Mucosa of rectum (tissue), 2 donors: ENCODE results near the gene CDK5RAP1.
"Not testable (repeated sequence)": the region's sequence is repeated elsewhere in the genome, so short reads cannot be mapped to it uniquely, and the experiment has no call there.

ENCODE experiments used
- H3K27ac ChIP-seq, 2 donors: one replicate each; pipeline ENCODE4 v1.7.0; 2013; ENCODE audit warnings: inconsistent platforms in 2 of 2, low read depth in 2 of 2, low read length in 2 of 2
- H3K27me3 ChIP-seq, 2 donors: one replicate each; pipeline ENCODE4 v1.7.0; 2013; ENCODE audit warnings: low read length in 2 of 2; ENCODE audit not compliant: control insufficient read depth in 2 of 2, insufficient read depth in 2 of 2
- H3K36me3 ChIP-seq, 2 donors: one replicate each; pipeline ENCODE4 v1.7.0; 2013; ENCODE audit warnings: low read length in 2 of 2; ENCODE audit not compliant: control insufficient read depth in 2 of 2, insufficient read depth in 2 of 2
- H3K4me1 ChIP-seq, 2 donors: one replicate each; pipeline ENCODE4 v1.7.0; 2013; ENCODE audit warnings: low read length in 2 of 2, mild to moderate bottlenecking in 1 of 2; ENCODE audit not compliant: control insufficient read depth in 2 of 2, insufficient read depth in 2 of 2
- H3K4me3 ChIP-seq, 2 donors: one replicate each; pipeline ENCODE4 v1.7.0; 2013; ENCODE audit warnings: low read length in 2 of 2
- H3K9ac ChIP-seq, 2 donors: one replicate each; pipeline ENCODE4 v1.7.0; 2013; ENCODE audit warnings: low read length in 2 of 2, low read depth in 1 of 2, mild to moderate bottlenecking in 1 of 2
- H3K9me3 ChIP-seq, 2 donors: one replicate each; pipeline ENCODE4 v1.7.0; 2013; ENCODE audit warnings: low read length in 2 of 2; ENCODE audit not compliant: control insufficient read depth in 2 of 2
- donor health status: healthy.
- donor health status: Normal muscosa, but diverticular disease.

CDK5RAP1 gene

DNA sequence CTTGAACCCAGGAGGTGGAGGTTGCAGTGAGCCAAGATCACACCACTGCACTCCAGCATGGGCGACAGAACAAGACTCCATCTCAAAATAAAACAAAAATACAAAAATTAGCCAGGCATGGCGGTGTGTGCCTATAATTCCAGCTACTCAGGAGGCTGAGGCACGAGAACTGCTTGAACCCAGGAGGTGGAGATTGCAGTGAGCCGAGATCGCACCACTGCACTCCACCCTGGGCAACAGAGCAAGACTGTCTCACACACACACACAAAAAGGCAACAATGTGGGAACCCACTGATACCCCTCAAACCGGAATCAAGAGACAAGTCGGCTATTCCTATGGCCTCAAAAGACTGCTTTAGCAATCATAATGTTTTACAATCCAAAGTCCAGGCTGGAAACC is 39.2 kb upstream of the CDK5RAP1 start:
- not testable (repeated sequence) for H3K36me3 ChIP-seq, H3K9ac ChIP-seq, H3K27me3 ChIP-seq, H3K27ac ChIP-seq, H3K9me3 ChIP-seq, H3K4me1 ChIP-seq, H3K4me3 ChIP-seq

DNA sequence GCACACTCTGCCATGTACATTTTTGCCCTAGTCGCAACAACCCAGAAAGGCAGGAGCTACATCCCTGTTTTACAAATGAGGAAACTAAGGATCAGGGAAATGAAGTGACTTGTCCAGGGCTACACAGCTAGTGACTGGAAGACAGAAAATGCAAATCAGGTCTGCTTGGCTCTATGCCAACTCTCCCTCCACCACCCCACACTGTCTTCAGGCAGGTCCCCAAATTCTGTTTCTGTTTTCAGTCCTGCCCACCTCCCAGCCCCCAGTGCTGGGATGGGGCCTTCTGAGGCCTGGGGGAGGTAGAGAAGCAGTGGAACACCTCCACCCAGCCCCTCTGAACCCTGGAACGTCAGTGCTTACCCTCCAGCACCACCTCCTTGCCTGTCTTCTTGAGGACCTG is 37.2 kb upstream of the CDK5RAP1 start:
- H3K9ac ChIP-seq: no peak overlapping the region
- H3K27me3 ChIP-seq: no peaks in the 10 kb centered on the region
- no peak overlapping the region for H3K27ac ChIP-seq
- peaks cover 8% of the 10 kb centered on the region in 2 donors for H3K4me1 ChIP-seq
- H3K9me3 ChIP-seq: no peaks in the 10 kb centered on the region
- H3K36me3 ChIP-seq: no peaks in the 10 kb centered on the region
- H3K4me3 ChIP-seq: no peak overlapping the region

DNA sequence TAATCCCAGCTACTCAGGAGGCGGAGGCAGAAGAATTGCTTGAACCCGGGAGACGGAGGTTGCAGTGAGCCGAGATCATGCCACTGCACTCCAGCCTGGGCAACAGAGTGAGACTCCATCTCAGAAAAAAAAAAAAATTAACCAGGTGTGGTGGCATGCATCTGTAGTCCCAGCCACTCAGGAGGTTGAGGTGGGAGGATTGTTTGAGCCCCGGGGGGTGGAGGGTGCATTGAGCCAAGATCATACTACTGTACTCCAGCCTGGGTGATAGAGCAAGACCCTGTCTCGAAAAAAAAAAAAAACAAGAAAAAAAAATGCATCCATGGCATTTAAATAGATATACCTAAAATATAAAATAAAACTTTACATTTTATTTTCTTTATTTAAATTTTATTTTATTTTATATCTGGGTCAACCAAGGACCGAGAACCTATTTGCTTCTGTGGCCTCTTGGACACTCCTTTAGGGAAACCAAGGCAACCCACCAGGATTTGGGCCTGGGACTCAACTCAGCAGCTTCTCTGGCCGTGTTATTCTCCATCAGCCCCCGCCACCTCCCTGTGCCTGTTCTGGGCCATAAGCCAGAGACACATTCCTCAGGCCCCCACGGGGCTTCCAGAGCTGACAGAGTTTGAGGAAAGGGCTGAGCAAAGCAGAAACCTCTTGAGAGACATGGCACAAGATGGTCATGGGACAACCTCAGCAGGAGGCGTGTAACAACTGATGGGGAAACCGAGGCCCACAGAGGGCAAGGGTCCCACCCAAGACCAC is 36.0 kb upstream of the CDK5RAP1 start:
- Histone ChIP-seq H3K9ac (no peak overlapping the region), H3K4me3 (no peak overlapping the region), H3K4me1 (peaks cover under 1 to 2% of the 10 kb centered on the region in 2 donors), H3K27ac (no peak overlapping the region), H3K9me3 (no peaks in the 10 kb centered on the region), H3K36me3 (no peaks in the 10 kb centered on the region), H3K27me3 (no peaks in the 10 kb centered on the region)

DNA sequence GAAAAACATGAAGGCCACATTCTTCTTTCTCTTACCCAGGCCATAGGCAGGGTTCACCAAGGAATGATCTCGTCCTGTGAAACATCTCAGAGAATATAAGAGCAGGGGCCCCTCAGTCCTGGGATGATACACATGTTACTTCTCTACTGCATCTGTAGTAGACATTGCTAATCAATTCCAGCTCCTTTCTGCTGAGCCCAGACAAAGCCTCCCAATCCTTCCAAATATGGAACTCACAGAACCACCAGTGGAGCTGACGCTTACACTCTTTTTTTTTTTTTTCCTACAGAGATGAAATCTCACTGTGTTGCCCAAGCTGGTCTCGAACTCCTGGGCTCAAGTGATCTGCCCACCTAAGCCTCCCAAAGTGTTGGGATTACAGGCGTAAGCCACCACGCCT is 33.1 kb upstream of the CDK5RAP1 start:
- Histone ChIP-seq H3K4me1 (no peaks in the 10 kb centered on the region), H3K27ac (no peak overlapping the region), H3K27me3 (no peaks in the 10 kb centered on the region), H3K9me3 (no peaks in the 10 kb centered on the region), H3K4me3 (no peak overlapping the region), H3K36me3 (no peaks in the 10 kb centered on the region), H3K9ac (no peak overlapping the region)

DNA sequence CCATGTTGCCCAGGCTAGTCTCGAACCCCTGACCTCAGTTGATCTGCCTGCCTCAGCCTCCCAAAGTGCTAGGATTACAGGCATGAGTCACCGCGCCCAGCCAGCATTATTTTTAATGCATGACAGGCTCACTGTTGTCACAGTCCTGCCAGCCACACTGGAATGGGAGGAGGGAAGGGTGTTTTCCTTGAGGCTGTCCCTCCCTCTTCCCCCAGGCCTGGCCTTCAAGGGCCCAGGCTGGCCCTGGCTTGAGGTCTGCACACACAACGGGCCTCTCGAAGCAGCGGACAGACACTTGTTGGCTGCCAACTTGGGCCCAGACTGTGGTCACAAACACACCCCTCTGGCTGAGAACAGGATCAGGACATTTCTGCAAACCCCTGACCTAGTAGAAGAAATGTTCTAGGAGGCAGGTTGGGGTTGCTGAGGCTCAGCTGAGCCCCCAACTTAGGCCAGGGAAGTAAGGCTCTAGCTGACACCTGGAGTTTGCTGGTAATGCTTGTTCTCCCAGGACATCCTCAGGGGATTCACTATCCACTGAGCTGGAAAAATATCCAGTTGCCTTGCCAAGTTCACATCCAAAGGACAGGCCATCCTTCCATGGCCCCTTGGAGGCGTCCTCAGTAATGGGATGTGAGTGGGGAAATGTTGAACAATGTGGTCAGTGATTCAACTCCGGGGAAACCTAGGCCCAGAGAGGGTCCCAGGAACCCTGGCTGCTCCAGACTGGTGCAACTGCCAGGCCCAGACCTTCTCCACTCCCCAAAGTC is 32.3 kb upstream of the CDK5RAP1 start:
- no peaks in the 10 kb centered on the region for H3K9me3 ChIP-seq
- H3K36me3 ChIP-seq: no peaks in the 10 kb centered on the region
- no peaks in the 10 kb centered on the region for H3K4me1 ChIP-seq
- no peak overlapping the region for H3K9ac ChIP-seq
- no peaks in the 10 kb centered on the region for H3K27me3 ChIP-seq
- H3K27ac ChIP-seq: no peak overlapping the region
- no peak overlapping the region for H3K4me3 ChIP-seq

DNA sequence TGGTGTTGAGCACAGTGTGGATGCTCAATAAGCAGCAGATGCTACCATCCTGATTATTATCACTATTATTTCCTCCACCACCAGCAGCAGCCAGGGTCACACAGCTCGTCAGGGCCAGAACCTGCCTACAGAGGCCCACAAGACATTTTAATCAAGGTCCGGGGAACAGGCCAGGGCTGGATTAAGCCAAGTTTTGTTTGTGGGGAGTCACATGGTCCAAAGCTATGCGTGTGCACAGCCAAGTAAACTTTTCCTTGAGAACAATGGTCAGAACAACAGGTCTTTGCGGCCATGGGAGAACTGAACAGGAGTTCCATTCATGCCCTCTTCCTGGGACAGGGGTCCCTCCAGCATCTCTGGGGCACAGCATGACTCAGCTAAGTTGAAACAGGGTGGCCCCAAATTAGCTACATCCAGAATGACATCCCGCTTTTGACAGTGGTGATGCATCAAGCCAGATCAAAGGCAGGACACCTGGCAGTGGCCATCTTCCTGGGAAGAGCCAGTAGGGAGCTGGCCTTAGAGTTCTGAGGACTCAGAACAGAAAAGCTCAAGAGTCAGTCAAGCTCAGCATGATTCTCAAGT is 30.6 kb upstream of the CDK5RAP1 start:
- Histone ChIP-seq H3K9me3 (no peaks in the 10 kb centered on the region), H3K4me3 (no peak overlapping the region)

DNA sequence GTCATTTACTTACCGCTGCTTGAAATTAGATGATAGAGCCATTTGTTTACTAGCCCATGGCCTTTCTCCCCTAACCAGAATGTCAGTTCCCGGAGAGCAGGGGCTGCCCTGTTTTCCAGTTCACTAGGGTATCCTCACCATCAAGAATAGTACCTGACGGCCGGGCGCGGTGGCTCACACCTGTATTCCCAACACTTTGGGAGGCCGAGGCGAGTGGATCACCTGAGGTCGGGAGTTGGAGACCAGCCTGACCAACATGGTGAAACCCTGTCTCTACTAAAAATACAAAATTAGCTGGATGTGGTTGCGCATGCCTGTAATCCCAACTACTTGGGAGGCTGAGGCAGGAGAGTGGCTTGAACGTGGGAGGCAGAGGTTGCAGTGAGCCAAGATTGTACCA is 22.6 kb upstream of the CDK5RAP1 start:
- H3K27ac ChIP-seq: peak overlapping the region in 1 of 2 donors; percentile 58
- not testable (repeated sequence) for H3K4me1 ChIP-seq, H3K4me3 ChIP-seq, H3K27me3 ChIP-seq, H3K9ac ChIP-seq, H3K9me3 ChIP-seq, H3K36me3 ChIP-seq

More for the DNA sequence above, 30.6 kb upstream of the CDK5RAP1 start:
- no peaks in the 10 kb centered on the region for H3K4me1 ChIP-seq
- no peak overlapping the region for H3K9ac ChIP-seq
- H3K27ac ChIP-seq: no peak overlapping the region
- no peaks in the 10 kb centered on the region for H3K36me3 ChIP-seq
- no peaks in the 10 kb centered on the region for H3K27me3 ChIP-seq

DNA sequence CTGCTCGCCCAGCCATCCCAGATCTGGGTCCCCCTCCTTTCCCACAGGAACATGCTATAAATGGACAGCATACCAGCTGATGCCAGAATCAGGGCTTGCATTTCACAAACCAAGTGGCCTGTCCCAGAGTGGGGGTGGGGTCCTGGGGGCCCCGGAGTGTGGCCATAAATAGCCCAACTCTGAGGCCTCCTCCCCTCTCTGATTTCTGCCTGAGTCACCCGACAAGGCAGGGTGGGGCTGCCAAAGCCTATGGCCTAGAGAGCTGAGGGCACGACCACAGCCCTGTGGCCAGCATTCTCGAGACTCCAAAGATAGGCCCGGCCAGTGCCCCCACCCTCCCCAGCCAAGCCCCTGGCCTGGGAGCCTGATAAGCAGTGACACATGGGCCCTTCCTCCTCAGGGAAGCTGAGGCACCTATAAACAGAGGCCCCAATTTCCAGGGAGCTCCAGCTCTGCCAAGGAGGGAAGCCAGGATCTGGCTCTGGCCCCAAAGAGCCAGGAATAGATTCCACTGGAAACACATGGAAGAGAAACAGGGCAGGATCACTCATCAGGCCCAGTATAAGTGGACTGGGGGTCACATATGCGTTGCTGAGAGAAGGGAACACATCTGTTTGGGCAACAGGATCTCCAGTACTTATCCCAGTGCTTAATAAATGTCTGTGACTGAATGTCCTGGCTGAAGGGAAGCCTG is 22.0 kb upstream of the CDK5RAP1 start:
- no peaks in the 10 kb centered on the region for H3K4me1 ChIP-seq
- no peaks in the 10 kb centered on the region for H3K36me3 ChIP-seq
- H3K9me3 ChIP-seq: no peaks in the 10 kb centered on the region
- H3K9ac ChIP-seq: no peak overlapping the region
- H3K4me3 ChIP-seq: no peak overlapping the region
- no peaks in the 10 kb centered on the region for H3K27me3 ChIP-seq
- peak overlapping the region; percentile 30 to 58 for H3K27ac ChIP-seq

DNA sequence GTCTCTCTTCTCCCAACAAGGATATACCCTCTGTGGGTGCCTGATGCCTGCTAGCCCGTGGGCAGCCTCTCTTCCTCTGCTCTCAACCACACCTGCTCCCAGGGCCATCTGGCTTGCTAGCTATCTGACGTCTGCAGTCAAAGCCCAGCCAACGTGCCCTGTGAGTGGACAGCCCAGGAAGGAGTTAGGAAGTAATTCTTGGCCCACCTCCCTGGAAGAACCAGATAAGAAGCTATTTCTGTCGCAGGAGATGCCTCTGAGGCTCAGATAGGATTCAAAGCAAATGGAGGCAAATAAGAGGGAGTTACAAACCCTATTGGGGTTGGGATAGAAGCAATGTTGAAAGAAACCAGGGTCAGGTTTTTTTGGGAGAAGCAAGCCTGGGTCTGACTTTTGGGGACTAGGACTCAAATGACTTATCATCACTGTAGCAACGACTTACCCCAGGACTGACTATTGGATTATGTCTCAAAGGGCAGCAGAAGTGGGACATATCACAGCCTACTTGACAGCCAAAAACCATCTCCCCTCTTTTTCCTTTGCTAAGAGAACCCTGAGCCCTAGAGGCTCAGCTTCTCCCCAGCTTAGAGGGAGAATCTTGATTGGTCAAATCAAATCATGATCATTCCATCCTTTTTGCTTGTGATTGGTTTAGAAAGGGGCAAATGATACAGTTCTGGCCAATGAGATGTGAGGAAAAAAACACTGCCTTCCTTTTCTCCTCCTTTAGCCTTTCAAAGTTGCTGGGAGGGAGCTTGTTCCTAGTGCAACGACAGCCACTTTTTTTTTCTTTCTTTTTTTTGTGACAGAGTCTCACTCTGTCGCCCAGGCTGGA is 18.0 kb upstream of the CDK5RAP1 start:
- no peak overlapping the region for H3K9ac ChIP-seq
- no peaks in the 10 kb centered on the region for H3K36me3 ChIP-seq
- H3K27me3 ChIP-seq: no peaks in the 10 kb centered on the region
- no peak overlapping the region for H3K27ac ChIP-seq
- H3K4me3 ChIP-seq: no peak overlapping the region
- H3K4me1 ChIP-seq: no peaks in the 10 kb centered on the region
- no peaks in the 10 kb centered on the region for H3K9me3 ChIP-seq
